Measurements from ENCODE around the gene CDK2.
"Not testable (repeated sequence)": the region's sequence is repeated elsewhere in the genome, so short reads cannot be mapped to it uniquely, and the experiment has no call there.

Gene CDK2

DNA sequence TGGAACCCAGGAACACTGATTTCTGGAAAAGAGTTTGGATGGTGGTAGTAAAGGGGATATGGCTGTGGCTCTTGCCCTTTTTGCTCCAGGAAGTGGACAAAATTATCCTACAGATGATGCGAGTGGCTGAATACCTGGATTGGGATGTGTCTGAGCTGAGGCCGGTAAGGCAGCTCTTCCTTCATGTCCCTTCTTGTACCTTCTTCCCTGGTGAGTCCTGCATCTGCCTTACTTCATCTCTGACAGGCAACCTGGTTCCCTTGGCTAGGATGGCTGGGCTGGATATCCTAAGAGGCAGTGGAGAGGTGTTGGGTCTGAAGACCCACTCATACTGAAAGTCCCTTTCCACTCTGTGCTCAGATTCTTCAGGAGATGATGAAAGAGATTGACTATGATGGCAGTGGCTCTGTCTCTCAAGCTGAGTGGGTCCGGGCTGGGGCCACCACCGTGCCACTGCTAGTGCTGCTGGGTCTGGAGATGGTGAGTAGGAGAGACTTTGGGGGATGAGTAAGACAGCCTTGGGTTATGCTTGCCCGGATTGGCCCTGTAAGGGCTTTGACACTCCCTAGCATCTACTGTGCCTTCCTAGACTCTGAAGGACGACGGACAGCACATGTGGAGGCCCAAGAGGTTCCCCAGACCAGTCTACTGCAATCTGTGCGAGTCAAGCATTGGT is 27.7 kb upstream of the CDK2 start:
- DNase-seq (ENCODE audit: low spot score): no peak

GRCh38 chr12:55940065-55940732 is 26.4 kb upstream of the CDK2 start:
- DNase-seq (ENCODE audit: low spot score): peak; percentile 92

DNA sequence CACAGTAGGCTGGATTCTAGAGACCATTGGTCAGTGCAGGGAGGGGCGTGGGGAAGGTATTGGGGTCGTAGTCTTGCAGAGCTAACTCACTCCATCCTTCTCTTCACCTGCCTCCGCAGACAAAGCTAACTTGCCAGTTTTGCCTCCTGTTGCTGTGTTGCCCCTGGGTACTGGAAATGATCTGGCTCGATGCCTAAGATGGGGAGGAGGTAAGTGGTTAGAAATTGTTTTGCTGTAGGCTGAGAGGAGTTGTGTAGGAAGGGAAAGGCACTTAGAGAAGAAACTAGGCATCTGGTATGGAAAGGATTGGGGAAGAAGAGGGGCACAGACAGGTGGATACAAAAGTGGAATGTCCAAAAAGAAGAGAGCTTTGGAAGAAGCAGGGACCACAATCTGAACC is 24.6 kb upstream of the CDK2 start:
- no peak for DNase-seq (ENCODE audit: low spot score)

DNA sequence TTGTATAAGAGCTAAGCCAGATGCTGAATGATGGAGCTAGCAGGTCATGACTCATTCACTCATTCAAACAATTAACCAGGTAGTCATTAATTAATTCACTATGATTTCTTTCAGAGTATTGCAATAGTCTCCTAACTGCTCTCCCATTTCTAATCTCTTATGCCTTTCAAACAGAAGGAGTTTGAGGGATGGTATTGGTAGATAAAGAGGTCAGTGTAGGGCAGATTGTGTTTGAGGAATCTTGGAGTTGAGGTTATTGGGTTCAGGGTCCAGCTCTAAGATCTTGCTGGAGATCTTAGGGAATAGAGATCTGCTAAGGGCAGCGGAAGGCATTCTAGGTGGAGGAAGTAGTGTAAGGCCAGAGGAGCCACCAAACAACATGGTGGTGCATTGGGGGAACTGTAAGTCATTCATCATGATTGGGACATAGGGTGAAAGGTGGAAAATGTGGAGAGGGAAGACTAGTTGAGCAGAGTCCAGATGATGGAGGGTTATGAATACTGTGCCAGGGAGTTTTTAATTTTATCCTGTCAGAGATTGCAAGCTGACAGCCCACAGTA is 24.0 kb upstream of the CDK2 start:
- no peak for DNase-seq (ENCODE audit: low spot score)

- no peak for DNase-seq (ENCODE audit: low spot score)
These were observed 20.1 kb upstream of the CDK2 start for GRCh38 chr12:55946553-55946952.

GRCh38 chr12:55955344-55955743 is 11.3 kb upstream of the CDK2 start:
- no peak for DNase-seq (ENCODE audit: low spot score)

GRCh38 chr12:55955800-55956508 is 10.7 kb upstream of the CDK2 start:
- DNase-seq (ENCODE audit: low spot score): peak; percentile 54

DNA sequence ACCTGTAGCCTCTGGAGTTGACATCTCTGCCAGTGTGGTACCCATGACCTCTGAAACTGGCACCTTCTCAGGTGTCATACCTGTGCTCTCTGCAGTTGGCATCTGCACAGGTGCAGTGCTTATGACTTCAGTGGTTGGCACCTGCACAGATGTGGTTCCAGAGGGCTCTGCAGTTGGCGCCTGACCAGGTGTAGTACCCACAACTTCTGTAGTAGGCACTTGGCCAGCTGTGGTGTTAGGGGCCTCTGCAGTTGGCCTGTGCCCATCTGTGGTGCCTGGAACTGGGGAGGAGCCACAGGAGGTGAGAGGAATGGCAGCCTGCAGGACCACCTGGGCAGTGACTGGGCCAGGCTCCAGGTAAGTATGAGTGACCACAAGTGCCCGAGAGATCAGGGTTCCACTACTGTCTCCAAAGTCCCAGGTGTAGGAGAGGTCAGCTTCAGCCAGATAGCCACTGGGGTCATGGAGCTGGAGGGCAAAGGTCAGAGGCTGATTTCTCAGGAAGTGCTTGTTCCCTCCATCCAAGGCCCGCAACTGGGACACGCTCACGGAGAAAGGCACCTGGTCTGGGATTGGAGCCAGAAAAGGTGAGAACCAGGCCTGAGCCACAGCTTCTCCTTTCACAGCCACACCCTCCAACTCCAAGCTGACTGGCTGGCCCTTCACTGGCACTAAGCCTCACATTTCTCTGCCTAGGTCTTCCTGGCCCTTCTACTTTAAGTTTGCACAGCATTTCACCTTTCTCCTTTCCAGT is 9.3 kb upstream of the CDK2 start:
- no peak for DNase-seq (ENCODE audit: low spot score)

DNA sequence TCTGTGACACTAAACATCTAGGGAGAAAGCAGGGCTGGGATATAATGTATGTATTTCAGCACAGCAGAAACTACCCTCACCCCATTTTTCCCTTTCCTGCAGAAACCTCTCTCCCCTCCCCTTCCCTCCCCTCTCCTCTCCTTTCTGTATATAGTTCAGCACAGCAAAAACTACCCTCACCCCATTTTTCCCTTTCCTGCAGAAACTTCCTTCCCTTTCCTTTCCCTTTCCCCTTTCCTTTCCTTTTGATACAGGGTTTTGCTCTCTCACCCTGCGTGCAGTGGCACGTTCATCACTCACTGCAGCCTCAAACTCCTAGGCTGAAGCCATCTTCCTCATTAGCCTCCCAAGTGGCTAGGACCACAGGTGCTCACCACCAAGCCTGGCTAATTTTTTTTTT is 2.9 kb upstream of the CDK2 start:
- DNase-seq (ENCODE audit: low spot score): no peak

DNA sequence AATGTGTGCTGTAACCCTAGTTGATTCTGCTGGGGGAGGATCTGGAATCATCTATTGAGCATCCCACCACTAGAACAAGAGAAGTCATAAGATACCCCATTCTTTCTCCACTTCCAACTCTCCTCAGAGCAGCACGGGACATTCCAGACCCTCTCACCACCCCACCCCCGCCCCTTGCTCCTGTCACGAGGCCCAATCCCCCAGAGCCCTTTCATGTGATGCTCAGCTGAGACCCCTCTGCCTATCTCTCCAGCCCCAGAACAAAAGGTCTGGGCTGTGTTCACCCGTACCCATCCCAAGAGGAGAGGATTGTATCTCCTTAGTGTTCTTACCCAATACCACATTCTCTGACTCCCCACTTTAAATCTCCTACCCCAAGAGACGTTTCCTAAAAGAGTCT is 1.4 kb upstream of the CDK2 start:
- DNase-seq (ENCODE audit: low spot score): no peak

DNA sequence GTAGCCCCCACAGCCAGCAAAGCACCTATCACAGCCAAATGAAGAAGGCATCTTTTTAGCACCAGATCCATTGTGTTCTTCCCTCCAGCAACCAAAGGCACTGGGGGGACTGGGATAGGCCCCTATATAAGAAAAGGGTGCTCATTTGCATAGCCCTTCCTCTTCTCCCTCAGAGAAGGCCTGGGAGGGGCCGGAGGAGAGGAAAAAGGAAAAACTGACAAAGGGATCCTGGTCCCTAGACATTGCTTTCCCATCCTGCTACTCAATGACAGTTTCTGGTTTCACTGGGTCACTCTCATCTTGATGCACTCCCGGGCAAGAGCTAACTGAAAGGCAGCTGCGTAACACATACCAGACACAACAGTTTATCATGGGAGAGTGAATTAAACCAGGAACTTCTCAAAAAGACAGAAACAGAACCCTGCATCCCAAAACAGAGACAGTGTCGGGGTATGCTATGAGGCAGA is 656 bp upstream of the CDK2 start, which contains the start of gene PMEL:
PMEL (minus strand) TSS at position 102 of the 467 bp plus-strand sequence; CDS start at position 71, 31 bp downstream.
- DNase-seq (ENCODE audit: low spot score): no peak

GRCh38 chr12:55969356-55969755 is 2.7 kb downstream of the CDK2 start:
- DNase-seq (ENCODE audit: low spot score): no peak

GRCh38 chr12:55970775-55971174 is 4.1 kb downstream of the CDK2 start:
- DNase-seq (ENCODE audit: low spot score): no peak

DNA sequence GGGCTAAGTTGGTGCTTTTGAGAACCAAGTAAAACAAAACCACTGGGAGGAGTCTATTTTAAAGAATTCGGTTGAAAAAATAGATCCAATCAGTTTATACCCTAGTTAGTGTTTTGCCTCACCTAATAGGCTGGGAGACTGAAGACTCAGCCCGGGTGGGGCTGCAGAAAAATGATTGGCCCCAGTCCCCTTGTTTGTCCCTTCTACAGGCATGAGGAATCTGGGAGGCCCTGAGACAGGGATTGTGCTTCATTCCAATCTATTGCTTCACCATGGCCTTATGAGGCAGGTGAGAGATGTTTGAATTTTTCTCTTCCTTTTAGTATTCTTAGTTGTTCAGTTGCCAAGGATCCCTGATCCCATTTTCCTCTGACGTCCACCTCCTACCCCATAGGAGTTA is 5.4 kb downstream of the CDK2 start:
- DNase-seq (ENCODE audit: low spot score): no peak

- no peak for DNase-seq (ENCODE audit: low spot score)
These were observed 5.8 kb downstream of the CDK2 start for GRCh38 chr12:55972456-55972855.

GRCh38 chr12:55972911-55973598 is 6.4 kb downstream of the CDK2 start:
- no peak for DNase-seq (ENCODE audit: low spot score)

- DNase-seq (ENCODE audit: low spot score): peak; percentile 95
These were observed 7.1 kb downstream of the CDK2 start, which contains the start of gene RAB5B for GRCh38 chr12:55973599-55974307. RAB5B (plus strand) TSS chr12:55974078; CDS start chr12:55986961, 12,883 bp downstream.

DNA sequence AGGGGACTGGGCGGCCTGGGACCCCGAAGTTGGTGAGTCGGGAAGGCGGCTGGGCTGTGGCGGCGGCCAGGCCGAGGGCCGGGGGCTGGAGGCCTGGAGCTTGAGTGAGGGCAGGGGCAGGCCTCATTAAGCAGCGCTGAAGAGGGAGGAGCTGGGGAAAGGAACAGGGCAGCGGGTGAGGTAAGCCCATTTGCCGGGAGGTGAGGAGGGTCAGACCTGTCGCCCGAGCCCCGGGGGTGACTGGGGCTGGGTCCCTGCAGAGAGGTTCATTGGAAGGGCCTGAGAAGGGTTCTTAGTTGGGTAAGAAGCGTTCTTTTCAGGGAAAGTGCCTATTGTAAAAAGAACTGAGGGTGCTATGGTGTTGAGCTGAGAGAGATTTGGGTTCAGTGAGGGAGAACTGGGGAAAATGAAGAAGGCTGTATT is 7.7 kb downstream of the CDK2 start:
- peak; percentile 69 for DNase-seq (ENCODE audit: low spot score)

GRCh38 chr12:55978393-55978792 is 11.8 kb downstream of the CDK2 start:
- DNase-seq (ENCODE audit: low spot score): no peak

DNA sequence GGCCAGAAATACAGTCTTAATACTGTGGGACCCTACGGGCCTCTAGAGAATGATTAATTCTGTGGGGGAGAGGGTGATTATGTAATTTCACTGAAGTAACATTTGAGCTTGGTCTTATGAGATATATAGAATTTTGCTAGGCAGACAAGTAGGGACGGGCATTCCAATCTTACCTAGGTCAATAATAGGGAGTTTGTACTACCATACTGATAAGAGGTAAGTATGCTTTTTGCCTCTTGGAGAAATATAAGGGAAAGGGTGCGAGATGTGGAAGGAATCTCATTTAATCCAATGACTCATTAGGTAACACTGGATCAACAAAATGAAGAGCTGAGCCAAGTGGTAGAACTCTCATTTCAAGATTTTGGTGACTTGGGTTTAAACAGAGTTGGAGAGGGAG is 12.4 kb downstream of the CDK2 start:
- no peak for DNase-seq (ENCODE audit: low spot score)

DNA sequence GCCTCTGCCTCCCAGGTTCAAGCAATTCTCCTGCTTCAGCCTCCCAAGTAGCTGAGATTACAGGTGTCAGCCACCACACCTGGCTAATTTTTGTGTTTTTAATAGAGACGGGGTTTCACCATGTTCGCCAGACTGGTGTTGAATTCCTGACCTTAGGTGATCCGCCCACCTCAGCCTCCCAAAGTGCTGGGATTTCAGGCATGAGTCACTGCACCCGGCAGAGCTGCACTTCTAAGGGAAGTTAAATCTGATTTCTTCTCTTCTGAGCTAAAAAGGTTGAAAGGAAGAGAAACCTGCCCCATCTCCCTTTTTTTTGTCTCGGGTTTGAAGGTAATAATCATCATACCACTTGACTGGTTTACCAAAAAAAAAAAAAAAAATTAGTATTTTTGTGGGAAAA is 15.3 kb downstream of the CDK2 start:
- DNase-seq (ENCODE audit: low spot score): not testable (repeated sequence)
